Activated T-cell treated with anti-CD3 and anti-CD28 coated beads, Interleukin-2, amount 50 U/mL, for 4 hours (primary cell): Measurements from ENCODE around the gene SF3B6. TPM values are rescaled to one million over a fixed set of nuclear protein-coding genes. Genes with fewer than 3 reads are reported as not detected.
"Not testable (repeated sequence)": the region's sequence is repeated elsewhere in the genome, so short reads cannot be mapped to it uniquely, and the experiment has no call there.

ENCODE experiments used
- ATAC-seq, 2 donors: fragments of 200-7000 bp; cut with Tn5 transposase; one replicate each; pipeline ENCODE4 v1.10.0; 2021
- DNase-seq: peaks from one replicate; pipeline ENCODE4 v3.0.0-alpha.2; 2020
- H3K27me3 Mint-ChIP-seq: one replicate; pipeline ENCODE4 v1.8.0; 2021; ENCODE audit warnings: low read depth, mixed read lengths
- H3K36me3 Mint-ChIP-seq: one replicate; pipeline ENCODE4 v1.8.0; 2022; ENCODE audit warnings: mixed read lengths; ENCODE audit not compliant: insufficient read depth
- H3K4me1 Mint-ChIP-seq: one replicate; pipeline ENCODE4 v1.8.0; 2021; ENCODE audit warnings: low read depth, mixed read lengths
- H3K4me3 Mint-ChIP-seq: one replicate; pipeline ENCODE4 v1.8.0; 2021; ENCODE audit warnings: mild to moderate bottlenecking, moderate library complexity, mixed read lengths
- H3K9me3 Mint-ChIP-seq: one replicate; pipeline ENCODE4 v1.8.0; 2021; ENCODE audit warnings: mixed read lengths
- total RNA-seq, 3 donors: library from RNA; stranded (reverse); gene quantifications; one replicate each; pipeline ENCODE4 v1.2.1, GENCODE V29; 2021

SF3B6 gene
- total RNA-seq, 3 donors from 2014 or later, result 146 to 159 (median 147) TPM

- H3K4me3 Mint-ChIP-seq, result no peak overlapping the region
- no peak for ATAC-seq
- peaks cover 3% of the 10 kb centered on the region for H3K27me3 Mint-ChIP-seq
- H3K4me1 Mint-ChIP-seq, result peaks cover 19% of the 10 kb centered on the region
- no peaks in the 10 kb centered on the region for H3K9me3 Mint-ChIP-seq
- DNase-seq, result peak; percentile 13
- H3K36me3 Mint-ChIP-seq, result no peaks in the 10 kb centered on the region
Observed at GRCh38 chr2:24050041-24050979, 25.8 kb downstream of the SF3B6 start.

- H3K4me3 Mint-ChIP-seq, result no peak within 1 kb of the TSS
- no peaks in the 10 kb centered on the region for H3K9me3 Mint-ChIP-seq
- H3K27me3 Mint-ChIP-seq, result peaks cover 3% of the 10 kb centered on the region
- peak; percentile 29 for DNase-seq
- no peaks in the 10 kb centered on the region for H3K36me3 Mint-ChIP-seq
- ATAC-seq, result peak; percentile 36 to 39
- H3K4me1 Mint-ChIP-seq, result peaks cover 22% of the 10 kb centered on the region
Observed at GRCh38 chr2:24049485-24050021, 26.6 kb downstream of the SF3B6 start, which contains the start of gene FKBP1B. TSS of gene FKBP1B (plus strand) at chr2:24049741. CDS start at chr2:24049850, 109 bp downstream.

GRCh38 chr2:24048769-24049484 is 27.2 kb downstream of the SF3B6 start:
- Mint-ChIP-seq H3K27me3 (peaks cover 3% of the 10 kb centered on the region), H3K4me1 (peaks cover 22% of the 10 kb centered on the region), H3K4me3 (no peak overlapping the region), H3K36me3 (no peaks in the 10 kb centered on the region), H3K9me3 (no peaks in the 10 kb centered on the region)
- no peak for DNase-seq
- no peak for ATAC-seq

GRCh38 chr2:24047703-24048033 is 28.5 kb downstream of the SF3B6 start:
- ATAC-seq, result no peak
- H3K36me3 Mint-ChIP-seq, result no peaks in the 10 kb centered on the region
- H3K4me3 Mint-ChIP-seq, result peak overlapping the region; percentile 98
- DNase-seq, result no peak
- no peaks in the 10 kb centered on the region for H3K9me3 Mint-ChIP-seq
- peaks cover 3% of the 10 kb centered on the region for H3K27me3 Mint-ChIP-seq
- peaks cover 24% of the 10 kb centered on the region for H3K4me1 Mint-ChIP-seq

- peak; percentile 86 for DNase-seq
Observed at GRCh38 chr2:24046930-24047702, 29.0 kb downstream of the SF3B6 start, which contains the start of gene WDCP. TSS of gene WDCP (minus strand) at chr2:24047391. CDS start at chr2:24039494, 7,897 bp downstream.

GRCh38 chr2:24046599-24046929 is 29.6 kb downstream of the SF3B6 start:
- no peaks in the 10 kb centered on the region for H3K36me3 Mint-ChIP-seq
- no peak for DNase-seq
- peaks cover 3% of the 10 kb centered on the region for H3K27me3 Mint-ChIP-seq
- no peaks in the 10 kb centered on the region for H3K9me3 Mint-ChIP-seq
- peak overlapping the region; percentile 98 for H3K4me3 Mint-ChIP-seq
- no peak for ATAC-seq
- H3K4me1 Mint-ChIP-seq, result peaks cover 24% of the 10 kb centered on the region

More at GRCh38 chr2:24046930-24047702, 29.0 kb downstream of the SF3B6 start, which contains the start of gene WDCP:
- H3K36me3 Mint-ChIP-seq, result no peaks in the 10 kb centered on the region
- peak within 1 kb of the TSS; percentile 98 for H3K4me3 Mint-ChIP-seq
- H3K4me1 Mint-ChIP-seq, result peaks cover 24% of the 10 kb centered on the region
- H3K27me3 Mint-ChIP-seq, result peaks cover 3% of the 10 kb centered on the region
- peak; percentile 99 for ATAC-seq
- H3K9me3 Mint-ChIP-seq, result no peaks in the 10 kb centered on the region

- Mint-ChIP-seq H3K36me3 (no peaks in the 10 kb centered on the region), H3K4me3 (peak overlapping the region; percentile 98), H3K27me3 (peaks cover 3% of the 10 kb centered on the region), H3K9me3 (no peaks in the 10 kb centered on the region), H3K4me1 (peaks cover 24% of the 10 kb centered on the region)
- DNase-seq, result no peak
- ATAC-seq, result no peak
Observed at GRCh38 chr2:24045511-24046508, 30.3 kb downstream of the SF3B6 start.

- not testable (repeated sequence) for H3K4me3 Mint-ChIP-seq, H3K9me3 Mint-ChIP-seq, H3K27me3 Mint-ChIP-seq, DNase-seq, ATAC-seq
- Mint-ChIP-seq H3K36me3 (peaks cover 16% of the 10 kb centered on the region), H3K4me1 (peaks cover 22% of the 10 kb centered on the region)
Observed at GRCh38 chr2:24043133-24043532, 33.0 kb downstream of the SF3B6 start.

- DNase-seq, result no peak
- H3K36me3 Mint-ChIP-seq, result peaks cover 23% of the 10 kb centered on the region
- no peaks in the 10 kb centered on the region for H3K27me3 Mint-ChIP-seq
- H3K4me3 Mint-ChIP-seq, result no peak overlapping the region
- ATAC-seq, result no peak
- no peaks in the 10 kb centered on the region for H3K9me3 Mint-ChIP-seq
- H3K4me1 Mint-ChIP-seq, result peaks cover 12% of the 10 kb centered on the region
Observed at GRCh38 chr2:24040511-24040910, 35.6 kb downstream of the SF3B6 start.

- ATAC-seq (no peak), DNase-seq (no peak)
- no peaks in the 10 kb centered on the region for H3K9me3 Mint-ChIP-seq
- peaks cover 24% of the 10 kb centered on the region for H3K36me3 Mint-ChIP-seq
- H3K27me3 Mint-ChIP-seq, result no peaks in the 10 kb centered on the region
- H3K4me1 Mint-ChIP-seq, result peaks cover 10% of the 10 kb centered on the region
- no peak overlapping the region for H3K4me3 Mint-ChIP-seq
Observed at GRCh38 chr2:24038786-24039499, 37.2 kb downstream of the SF3B6 start.

GRCh38 chr2:24026233-24026632 is 49.9 kb downstream of the SF3B6 start:
- peaks cover 46% of the 10 kb centered on the region for H3K36me3 Mint-ChIP-seq

GRCh38 chr2:24024996-24025663 is 51.0 kb downstream of the SF3B6 start:
- Mint-ChIP-seq H3K27me3 (no peaks in the 10 kb centered on the region), H3K4me3 (no peak overlapping the region)
- no peak for DNase-seq

More at GRCh38 chr2:24026233-24026632, 49.9 kb downstream of the SF3B6 start:
- DNase-seq, result no peak
- Mint-ChIP-seq H3K4me3 (no peak overlapping the region), H3K9me3 (no peaks in the 10 kb centered on the region), H3K4me1 (no peaks in the 10 kb centered on the region), H3K27me3 (no peaks in the 10 kb centered on the region)
- no peak for ATAC-seq

More at GRCh38 chr2:24024996-24025663, 51.0 kb downstream of the SF3B6 start:
- no peaks in the 10 kb centered on the region for H3K9me3 Mint-ChIP-seq
- H3K4me1 Mint-ChIP-seq, result no peaks in the 10 kb centered on the region
- peaks cover 40% of the 10 kb centered on the region for H3K36me3 Mint-ChIP-seq
- ATAC-seq, result no peak
